Calu3 (cell line): ENCODE results near the gene ANP32E. TPM values are rescaled to one million over a fixed set of nuclear protein-coding genes. Genes with fewer than 3 reads are reported as not detected.

Source experiments
- BruUV-seq: library from RNA; stranded (reverse); fragments of 400-500 nt; replicated peaks from 2 replicates; lab custom pipeline; 2021; lab: Mats Ljungman, UMichigan
- CTCF ChIA-PET: fragments of 300-600 bp; sonication (Branson Sonifier 250); formaldehyde crosslinking; loops from one replicate; lab custom pipeline; 2022; ENCODE audit warnings: antibody characterized with exemption; lab: Charles Lee
- DNase-seq: peaks from one replicate; pipeline ENCODE4 v3.0.0; 2022
- H3K27ac Mint-ChIP-seq: one replicate; pipeline ENCODE4 v1.8.0; 2022; ENCODE audit warnings: mixed read lengths; ENCODE audit not compliant: unreplicated experiment
- H3K27me3 Mint-ChIP-seq: one replicate; pipeline ENCODE4 v1.8.0; 2022; ENCODE audit warnings: mixed read lengths; ENCODE audit not compliant: unreplicated experiment
- H3K36me3 Mint-ChIP-seq: one replicate; pipeline ENCODE4 v1.8.0; 2022; ENCODE audit warnings: mild to moderate bottlenecking, moderate library complexity, mixed read lengths; ENCODE audit not compliant: insufficient read depth, unreplicated experiment
- H3K4me1 Mint-ChIP-seq: one replicate; pipeline ENCODE4 v1.8.0; 2022; ENCODE audit warnings: mild to moderate bottlenecking, low read depth, mixed read lengths; ENCODE audit not compliant: unreplicated experiment
- H3K4me3 Mint-ChIP-seq: one replicate; pipeline ENCODE4 v1.8.0; 2022; ENCODE audit warnings: mild to moderate bottlenecking, low read depth, moderate library complexity, mixed read lengths; ENCODE audit not compliant: unreplicated experiment
- H3K9me3 Mint-ChIP-seq: one replicate; pipeline ENCODE4 v1.8.0; 2022; ENCODE audit warnings: low read depth, mixed read lengths; ENCODE audit not compliant: unreplicated experiment
- CTCF ChIP-seq: fragments of 200-600 bp; IDR thresholded peaks from one replicate; pipeline ENCODE4 v1.8.0; 2022; ENCODE audit warnings: antibody characterized with exemption; ENCODE audit not compliant: unreplicated experiment
- intact Hi-C: fragments of 100-400 bp; cut with micrococcal nuclease; formaldehyde crosslinking; loops from one replicate; pipeline ENCODE4 v1.10.0; 2022; ENCODE audit not compliant: unreplicated experiment
- total RNA-seq: library from RNA; stranded (reverse); gene quantifications from 2 replicates; pipeline ENCODE4 v1.2.3, GENCODE V29; 2022

The ANP32E gene
- total RNA-seq, 1 experiment from 2014 or later = 129 TPM

GRCh38 chr1:150185481-150185880 lies 50.4 kb downstream of the ANP32E start:
- intact Hi-C loops = loop anchor here (5.0 to 10.0 kb wide), 2 partner anchors 223 to 291 kb away; partner anchors contain the start of gene BOLA1
- CTCF ChIA-PET = no interaction called here

DNA sequence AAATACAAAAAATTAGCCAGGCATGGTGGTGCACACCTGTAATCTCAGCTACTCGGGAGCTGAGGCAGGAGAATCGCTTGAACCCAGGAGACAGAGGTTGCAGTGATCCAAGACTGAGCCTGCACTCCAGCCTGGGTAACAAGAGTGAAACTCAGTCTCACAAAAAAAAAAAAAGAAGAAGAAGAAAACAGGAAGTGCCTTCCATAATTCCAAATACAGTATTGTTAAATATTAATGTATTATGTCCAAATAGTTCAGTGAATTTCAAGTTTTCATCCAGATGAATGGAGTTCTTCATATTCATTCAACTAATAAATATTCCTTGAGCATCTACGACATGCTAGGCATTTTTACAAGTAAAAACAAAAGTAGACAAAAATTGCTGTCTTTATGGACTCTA lies 52.9 kb downstream of the ANP32E start:
- intact Hi-C loops = loop anchor here (10.0 kb wide), 1 partner anchor 288 kb away; the partner anchor contains the start of gene BOLA1
- CTCF ChIA-PET = no interaction called here
- Mint-ChIP-seq H3K9me3 (no peaks in the 10 kb centered on the region), H3K36me3 (no peaks in the 10 kb centered on the region), H3K27ac (no peak overlapping the region), H3K4me1 (peaks cover 9% of the 10 kb centered on the region), H3K27me3 (no peaks in the 10 kb centered on the region), H3K4me3 (no peak overlapping the region)
- no peak for DNase-seq
- TF ChIP-seq CTCF = no peak
- BruUV-seq = no TSS peak

More at GRCh38 chr1:150185481-150185880, 50.4 kb downstream of the ANP32E start:
- no peaks in the 10 kb centered on the region for H3K9me3 Mint-ChIP-seq
- H3K27me3 Mint-ChIP-seq = no peaks in the 10 kb centered on the region
- no peaks in the 10 kb centered on the region for H3K36me3 Mint-ChIP-seq
- BruUV-seq = no TSS peak
- H3K4me3 Mint-ChIP-seq = no peak overlapping the region
- no peak for TF ChIP-seq CTCF
- no peak overlapping the region for H3K27ac Mint-ChIP-seq
- DNase-seq = no peak
- H3K4me1 Mint-ChIP-seq = peaks cover 20% of the 10 kb centered on the region

- Mint-ChIP-seq H3K36me3 (no peaks in the 10 kb centered on the region), H3K27ac (no peak overlapping the region), H3K9me3 (no peaks in the 10 kb centered on the region), H3K27me3 (no peaks in the 10 kb centered on the region), H3K4me1 (peaks cover 3% of the 10 kb centered on the region), H3K4me3 (no peak overlapping the region)
- no peak for TF ChIP-seq CTCF
- no TSS peak for BruUV-seq
- CTCF ChIA-PET = interaction anchor here (0.6 kb wide), 1 partner anchor 139 kb away, joined by 3 read pairs; no protein-coding TSS in a partner anchor
- no peak for DNase-seq
- intact Hi-C loops = loop anchor here (10.0 kb wide), 1 partner anchor 287 kb away; the partner anchor contains the start of gene BOLA1
Measured at GRCh38 chr1:150182247-150182646, 53.7 kb downstream of the ANP32E start.

GRCh38 chr1:150180474-150180873 lies 55.4 kb downstream of the ANP32E start:
- intact Hi-C loops = loop anchor here (10.0 kb wide), 1 partner anchor 286 kb away; the partner anchor contains the start of gene BOLA1
- CTCF ChIA-PET = no interaction called here
- H3K27ac Mint-ChIP-seq = no peak overlapping the region
- H3K4me1 Mint-ChIP-seq = no peaks in the 10 kb centered on the region
- no peaks in the 10 kb centered on the region for H3K36me3 Mint-ChIP-seq
- no peak overlapping the region for H3K4me3 Mint-ChIP-seq
- no TSS peak for BruUV-seq
- no peaks in the 10 kb centered on the region for H3K9me3 Mint-ChIP-seq
- no peaks in the 10 kb centered on the region for H3K27me3 Mint-ChIP-seq
- DNase-seq = no peak
- TF ChIP-seq CTCF = no peak
